SK-N-MC (cell line): ENCODE measurements around the gene EIF2A.

ENCODE experiments used
- EZH2 ChIP-seq: fragments of 200-600 bp; sonication (generic); IDR thresholded peaks from one replicate; pipeline ENCODE4 v1.6.1; 2017; ENCODE audit warnings: antibody characterized with exemption
- POLR2AphosphoS5 ChIP-seq: IDR thresholded peaks from 2 replicates; pipeline ENCODE4 v1.6.1; 2012; ENCODE audit warnings: mild to moderate bottlenecking, low read depth, low read length, borderline replicate concordance

- TF ChIP-seq EZH2 = no peak
- TF ChIP-seq POLR2AphosphoS5 = no peak
These were observed 43.2 kb downstream of the EIF2A start for GRCh38 chr3:150589759-150590158.
